ENCODE results near the gene CD177.
A peak's percentile ranks its signal among the peaks of the same experiment; 100 is the strongest.
"Not testable (repeated sequence)": the region's sequence is repeated elsewhere in the genome, so short reads cannot be mapped to it uniquely, and the experiment has no call there.

Gene CD177

DNA sequence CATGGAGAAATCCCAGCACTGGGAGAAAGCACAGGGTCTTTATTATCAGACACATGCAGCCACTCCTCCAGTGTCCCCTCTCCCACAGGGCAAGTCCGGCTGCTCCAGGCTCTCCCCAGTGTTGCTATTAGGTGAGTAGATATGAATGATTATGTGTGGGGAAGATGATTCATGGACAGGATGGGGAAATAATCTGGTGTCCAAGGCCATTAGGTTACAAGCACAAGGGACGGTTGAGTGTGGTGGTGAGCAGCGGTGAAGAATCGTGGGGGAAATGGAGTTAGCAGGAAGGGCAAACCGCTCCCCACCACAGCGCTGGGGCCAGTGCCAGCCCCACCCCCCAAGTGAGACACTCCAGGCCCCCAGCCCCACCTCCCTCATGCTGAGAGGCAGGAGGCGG, 19.0 kb downstream of the CD177 start:
- H3K4me3 ChIP-seq (ENCODE audit: low read length), result no peak overlapping the region
- no peak for DNase-seq (ENCODE audit: low read depth)
- no peak for TF ChIP-seq CTCF (conservative IDR thresholded peaks at IDR 0.05; ENCODE audit: low read depth, low read length)

- not testable (repeated sequence) for DNase-seq (ENCODE audit: low read depth); H3K4me3 ChIP-seq (ENCODE audit: low read length)
Measured at GRCh38 chr19:43377624-43378023, 24.1 kb downstream of the CD177 start.

DNA sequence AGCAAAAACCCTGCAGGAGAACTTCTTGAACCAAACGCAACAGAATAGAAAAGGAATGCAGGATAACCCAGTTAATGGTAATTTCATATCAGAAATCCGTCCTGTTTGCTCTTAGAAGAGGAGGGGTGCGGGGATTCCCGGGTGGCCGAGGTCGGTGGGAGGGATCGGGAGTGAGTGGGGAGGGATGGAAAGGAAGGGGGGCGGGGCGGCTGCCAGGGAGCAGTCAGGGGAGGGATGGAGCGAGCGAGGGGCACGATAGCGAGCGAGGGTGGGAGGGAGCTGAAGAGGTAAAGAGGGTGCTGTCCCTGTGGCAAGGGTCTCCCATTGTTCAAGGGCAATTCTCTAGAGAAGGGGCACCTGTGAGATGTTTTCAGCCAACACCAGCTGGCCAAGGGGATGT, 26.5 kb downstream of the CD177 start:
- TF ChIP-seq CTCF (conservative IDR thresholded peaks at IDR 0.05; ENCODE audit: low read depth, low read length), result no peak
- no peak overlapping the region for H3K4me3 ChIP-seq (ENCODE audit: low read length)
- no peak for DNase-seq (ENCODE audit: low read depth)

- no peak for TF ChIP-seq CTCF (conservative IDR thresholded peaks at IDR 0.05; ENCODE audit: low read depth, low read length)
- no peak overlapping the region for H3K4me3 ChIP-seq (ENCODE audit: low read length)
- DNase-seq (ENCODE audit: low read depth), result no peak
Measured at GRCh38 chr19:43380771-43381386, 27.4 kb downstream of the CD177 start.

DNA sequence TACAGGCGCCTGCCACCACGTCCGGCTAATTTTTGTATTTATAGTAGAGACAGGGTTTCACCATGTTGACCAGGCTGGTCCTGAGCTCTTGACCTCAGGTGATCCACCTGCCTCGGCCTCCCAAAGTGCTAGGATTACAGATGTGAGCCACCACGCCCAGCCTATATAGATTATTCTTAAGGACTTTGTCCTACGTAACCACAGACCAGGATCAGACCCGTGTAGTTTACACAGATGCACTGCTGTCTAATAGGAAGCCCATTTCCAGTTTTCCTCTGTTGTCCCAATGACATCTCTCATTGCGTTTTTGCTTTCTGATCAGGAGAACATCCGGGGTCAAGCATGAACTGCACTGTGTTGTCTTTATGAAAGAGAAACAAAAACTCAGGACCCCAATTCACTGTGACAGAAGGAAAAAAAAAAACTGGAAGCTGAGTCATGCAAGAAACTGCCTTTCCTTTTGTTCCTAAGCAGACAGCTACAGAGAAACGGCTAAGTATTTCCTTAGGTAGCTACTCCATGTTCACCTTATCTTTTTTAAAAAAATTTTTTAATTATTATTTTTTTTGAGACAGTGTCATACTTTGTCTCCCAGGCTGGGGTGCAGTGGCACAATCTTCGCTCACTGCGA, 29.2 kb downstream of the CD177 start:
- not testable (repeated sequence) for H3K4me3 ChIP-seq (ENCODE audit: low read length); DNase-seq (ENCODE audit: low read depth)

- H3K4me3 ChIP-seq (ENCODE audit: low read length); DNase-seq (ENCODE audit: low read depth): not testable (repeated sequence)
Measured at GRCh38 chr19:43383254-43383653, 29.8 kb downstream of the CD177 start.

DNA sequence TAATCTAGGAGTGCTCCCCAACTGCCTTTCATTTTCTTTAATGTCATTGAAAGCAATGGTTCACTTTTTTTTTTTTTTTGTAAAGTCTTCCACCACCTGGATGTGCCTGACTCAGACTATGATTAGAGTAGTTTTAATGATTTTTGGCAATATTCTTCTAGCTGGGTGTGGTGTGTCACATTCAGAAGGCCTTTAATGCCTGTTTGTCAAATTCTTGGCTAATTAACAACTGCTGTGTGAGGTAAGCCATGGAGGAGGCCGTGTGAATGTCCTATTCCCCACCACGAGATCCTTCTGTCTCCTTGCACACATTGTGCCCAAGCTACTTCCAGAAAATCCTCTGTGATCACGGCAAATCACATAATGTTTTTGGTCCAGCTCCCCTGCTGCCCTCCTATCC, 30.3 kb downstream of the CD177 start:
- not testable (repeated sequence) for H3K4me3 ChIP-seq (ENCODE audit: low read length)

GRCh38 chr19:43390903-43391551, 37.5 kb downstream of the CD177 start:
- H3K4me3 ChIP-seq (ENCODE audit: low read length), result not testable (repeated sequence)
- peak; percentile 68 for DNase-seq (ENCODE audit: low read depth)

More for the DNA sequence above, 30.3 kb downstream of the CD177 start:
- DNase-seq (ENCODE audit: low read depth), result not testable (repeated sequence)

DNA sequence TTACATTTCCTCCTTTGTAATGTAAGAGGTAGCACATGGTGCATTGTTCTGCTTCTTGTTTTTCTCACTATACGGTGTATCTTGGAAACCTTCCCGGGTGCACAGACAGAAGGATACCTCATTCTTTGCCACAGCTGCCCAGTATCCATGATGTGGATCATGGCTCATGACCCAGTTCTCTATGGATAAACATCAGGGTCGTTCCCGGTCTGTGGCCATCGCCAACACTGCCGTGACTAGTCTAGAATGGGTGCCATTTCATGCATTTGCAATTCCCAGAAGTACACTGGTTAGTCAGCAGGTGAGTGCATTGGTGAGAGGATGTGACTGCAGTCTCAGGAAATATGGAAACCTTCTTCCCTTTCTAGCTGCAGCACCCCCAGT, 38.1 kb downstream of the CD177 start:
- not testable (repeated sequence) for DNase-seq (ENCODE audit: low read depth); H3K4me3 ChIP-seq (ENCODE audit: low read length)

DNA sequence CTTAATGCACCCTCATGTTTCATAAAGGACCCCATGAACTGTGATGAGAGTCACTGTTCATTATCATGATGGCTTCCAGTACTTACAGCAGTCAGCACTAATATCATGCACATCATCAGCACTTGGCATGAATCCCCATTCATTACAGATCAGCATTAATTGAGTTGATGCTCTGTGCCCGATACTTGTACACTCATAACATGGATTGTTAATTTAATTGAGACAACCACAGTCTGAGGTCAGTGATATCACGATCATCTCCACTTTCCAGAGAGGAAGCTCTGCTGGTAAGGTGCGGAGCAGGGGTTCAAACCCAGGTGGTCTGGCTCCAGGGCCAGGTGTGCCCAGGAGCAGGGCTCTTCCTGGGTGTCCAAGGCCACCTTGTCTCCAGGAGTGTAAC, 40.0 kb downstream of the CD177 start:
- not testable (repeated sequence) for H3K4me3 ChIP-seq (ENCODE audit: low read length); DNase-seq (ENCODE audit: low read depth)

GRCh38 chr19:43395561-43395960, 42.1 kb downstream of the CD177 start:
- no peak for DNase-seq (ENCODE audit: low read depth)
- no peak overlapping the region for H3K4me3 ChIP-seq (ENCODE audit: low read length)
- TF ChIP-seq CTCF (conservative IDR thresholded peaks at IDR 0.05; ENCODE audit: low read depth, low read length), result no peak
